HCT116 (cell line): ENCODE results near the gene ARNT2. TPM values are rescaled to one million over a fixed set of nuclear protein-coding genes. Genes with fewer than 3 reads are reported as not detected.

ENCODE experiments used
- ATAC-seq: fragments of 200-7000 bp; cut with Tn5 transposase; 2 replicates; pipeline ENCODE4 v1.9.1; 2020; ENCODE audit warnings: mild to moderate bottlenecking, moderate library complexity
- BruUV-seq: library from RNA; stranded (reverse); fragments of 400-500 nt; replicated peaks from 2 replicates; lab custom pipeline; 2021; lab: Mats Ljungman, UMichigan
- CTCF ChIA-PET: fragments of 300-600 bp; sonication (Branson Sonifier 250); formaldehyde crosslinking; loops from one replicate; lab custom pipeline; 2021; ENCODE audit warnings: antibody characterized with exemption; lab: Charles Lee
- POLR2A ChIA-PET: fragments of 300-600, 350-600 bp; sonication (Branson Sonifier 250); formaldehyde crosslinking; loops from one replicate; lab custom pipeline; 2021; ENCODE audit warnings: antibody characterized with exemption; lab: Charles Lee
- RAD21 ChIA-PET, 2 experiments: fragments of 300-600 bp; sonication (Branson Sonifier 250); formaldehyde crosslinking; loops; one replicate each; lab custom pipeline; 2023; ENCODE audit warnings: low total read pairs in 2 of 2; ENCODE audit not compliant: uncharacterized antibody in 2 of 2, unreplicated experiment in 2 of 2, low non-redundant PET in 1 of 2; lab: Charles Lee
- DNase-seq: peaks from one replicate; pipeline ENCODE4 v3.0.0-alpha.2; 2010; ENCODE audit warnings: low read depth, low spot score
- H2AFZ ChIP-seq: fragments of 200-600 bp; shearing (Covaris generic), sonication (generic); 2 replicates; pipeline ENCODE4 v1.6.1; 2017; ENCODE audit warnings: low read depth, mixed run types, mixed read lengths, antibody characterized with exemption, low read length; ENCODE audit not compliant: poor library complexity, severe bottlenecking
- H3K27ac ChIP-seq: 2 replicates; pipeline ENCODE4 v1.5.1; 2012; ENCODE audit warnings: low read depth, low read length
- H3K27me3 ChIP-seq: fragments of 200-600 bp; sonication (generic); 2 replicates; pipeline ENCODE4 v1.6.1; 2016; ENCODE audit warnings: mixed run types, low read length, mixed read lengths; ENCODE audit not compliant: insufficient read depth
- H3K36me3 ChIP-seq, 2 experiments: fragments of 200-500 bp in 1 of 2; fragments of 200-600 bp in 1 of 2; sonication (Bioruptor generic) in 1 of 2; sonication (generic) in 1 of 2; 2 replicates each; pipeline versions ENCODE4 v1.5.1 to v1.6.1; 2014 to 2016; ENCODE audit warnings: low read length in 2 of 2, inconsistent platforms in 1 of 2, mixed read lengths in 1 of 2, mixed run types in 1 of 2; ENCODE audit not compliant: insufficient read depth in 2 of 2, control insufficient read depth in 1 of 2
- H3K4me1 ChIP-seq, 2 experiments: fragments of 200-600 bp in 1 of 2; sonication (generic) in 1 of 2; 2 replicates each; pipeline versions ENCODE4 v1.5.1 to v1.6.1; 2012 to 2017; ENCODE audit warnings: low read length in 2 of 2, inconsistent platforms in 1 of 2, mild to moderate bottlenecking in 1 of 2, mixed read lengths in 1 of 2, mixed run types in 1 of 2, moderate library complexity in 1 of 2; ENCODE audit not compliant: insufficient read depth in 2 of 2, control insufficient read depth in 1 of 2
- H3K4me2 ChIP-seq: fragments of 200-600 bp; sonication (generic); 2 replicates; pipeline ENCODE4 v1.6.1; 2017; ENCODE audit warnings: mixed run types, low read length, mixed read lengths
- H3K4me3 ChIP-seq, 2 experiments: fragments of 200-600 bp in 1 of 2; sonication (generic) in 1 of 2; replicated peaks in 1 of 2; 2 replicates each; pipeline ENCODE4 v1.5.1; 2011 to 2016; ENCODE audit warnings: low read length in 2 of 2, control low read depth in 1 of 2, low read depth in 1 of 2, mild to moderate bottlenecking in 1 of 2, mixed read lengths in 1 of 2, mixed run types in 1 of 2
- H3K79me2 ChIP-seq: fragments of 200-600 bp; sonication (generic); 2 replicates; pipeline ENCODE4 v1.6.1; 2017; ENCODE audit warnings: mild to moderate bottlenecking, mixed run types, low read length, moderate library complexity, mixed read lengths; ENCODE audit not compliant: insufficient read depth
- H3K9ac ChIP-seq: fragments of 200-600 bp; sonication (generic); 2 replicates; pipeline ENCODE4 v1.6.1; 2016; ENCODE audit warnings: low read length, mixed read lengths
- H3K9me2 ChIP-seq: fragments of 200-600 bp; sonication (generic), shearing (Covaris generic); 2 replicates; pipeline ENCODE4 v1.6.1; 2017; ENCODE audit warnings: mixed run types, mild to moderate bottlenecking, moderate library complexity; ENCODE audit not compliant: insufficient read depth
- H3K9me3 ChIP-seq, 2 experiments: fragments of 200-500 bp in 1 of 2; fragments of 200-600 bp in 1 of 2; sonication (Bioruptor generic) in 1 of 2; sonication (generic) in 1 of 2; 2 replicates each; pipeline ENCODE4 v1.6.1; 2014 to 2017; ENCODE audit warnings: low read length in 2 of 2, mixed read lengths in 2 of 2, inconsistent platforms in 1 of 2, low read depth in 1 of 2, mild to moderate bottlenecking in 1 of 2, mixed run types in 1 of 2, moderate library complexity in 1 of 2; ENCODE audit not compliant: control insufficient read depth in 1 of 2, insufficient read depth in 1 of 2
- H4K20me1 ChIP-seq: fragments of 200-600 bp; sonication (generic), shearing (Covaris generic); 2 replicates; pipeline ENCODE4 v1.6.1; 2017; ENCODE audit warnings: mixed run types, mild to moderate bottlenecking, moderate library complexity; ENCODE audit not compliant: insufficient read depth
- ATF3 ChIP-seq: IDR thresholded peaks from 2 replicates; pipeline ENCODE4 v1.6.1; 2012
- CTCF ChIP-seq, 3 experiments: fragments of 200-600 bp in 1 of 3; sonication (generic) in 1 of 3; IDR thresholded peaks in 2 of 3; conservative IDR thresholded peaks in 1 of 3; 2 replicates each; pipeline ENCODE4 v1.5.1; 2012 to 2017; ENCODE audit warnings: low read depth in 2 of 3, low read length in 2 of 3, antibody characterized with exemption in 1 of 3, borderline replicate concordance in 1 of 3, control low read depth in 1 of 3, mild to moderate bottlenecking in 1 of 3, mixed read lengths in 1 of 3, mixed run types in 1 of 3, moderate library complexity in 1 of 3; ENCODE audit not compliant: insufficient read depth in 1 of 3
- EGR1 ChIP-seq: IDR thresholded peaks from 2 replicates; pipeline ENCODE4 v1.6.1; 2012; ENCODE audit warnings: low read depth
- ELF1 ChIP-seq: IDR thresholded peaks from 2 replicates; pipeline ENCODE4 v1.6.1; 2012; ENCODE audit warnings: low read depth, borderline replicate concordance
- EZH2 ChIP-seq: fragments of 200-600 bp; sonication (generic); IDR thresholded peaks from 2 replicates; pipeline ENCODE4 v1.6.1; 2017; ENCODE audit warnings: antibody characterized with exemption, mixed run types
- EZH2phosphoT487 ChIP-seq: fragments of 200-600 bp; IDR thresholded peaks from 2 replicates; pipeline ENCODE4 v1.6.1; 2018; ENCODE audit warnings: antibody characterized with exemption, borderline replicate concordance
- JUND ChIP-seq: IDR thresholded peaks from 2 replicates; pipeline ENCODE4 v1.6.1; 2012
- MAX ChIP-seq: IDR thresholded peaks from 2 replicates; pipeline ENCODE4 v1.6.1; 2012
- POLR2A ChIP-seq: IDR thresholded peaks from 2 replicates; pipeline ENCODE4 v1.7.0; 2011; ENCODE audit warnings: borderline replicate concordance; ENCODE audit not compliant: insufficient read depth, insufficient read length; ENCODE audit errors: extremely low read depth
- POLR2AphosphoS5 ChIP-seq: IDR thresholded peaks from 2 replicates; pipeline ENCODE4 v1.6.1; 2011; ENCODE audit warnings: mild to moderate bottlenecking, low read depth, low read length, moderate library complexity
- REST ChIP-seq: IDR thresholded peaks from 2 replicates; pipeline ENCODE4 v1.6.1; 2012; ENCODE audit warnings: low read depth
- SIN3A ChIP-seq: IDR thresholded peaks from 2 replicates; pipeline ENCODE4 v1.6.1; 2012; ENCODE audit warnings: low read depth
- SP1 ChIP-seq: IDR thresholded peaks from 2 replicates; pipeline ENCODE4 v1.6.1; 2012; ENCODE audit warnings: low read depth
- ZFX ChIP-seq: fragments of 450-650 bp; IDR thresholded peaks from 2 replicates; pipeline ENCODE4 v1.6.1; 2017
- ZNF274 ChIP-seq: fragments of 200-500 bp; sonication (Bioruptor generic); IDR thresholded peaks from 2 replicates; pipeline ENCODE4 v1.6.1; 2014; ENCODE audit warnings: mild to moderate bottlenecking, low read depth, low read length, inconsistent platforms
- intact Hi-C: fragments of 100-400 bp; cut with micrococcal nuclease; formaldehyde crosslinking; loops from 2 replicates; pipeline ENCODE4 v1.10.0; 2022
- total RNA-seq: library from RNA; stranded (reverse); gene quantifications from one replicate; pipeline ENCODE4 v1.2.1, GENCODE V29; 2021; ENCODE audit not compliant: unreplicated experiment

ARNT2 gene
- total RNA-seq, 1 experiment from 2014 or later, result 3.0 TPM

- no TSS peak for BruUV-seq
- POLR2A ChIA-PET, result no interaction called here
These were observed 197.1 kb downstream of the ARNT2 start for GRCh38 chr15:80601256-80601655.

More at GRCh38 chr15:80601256-80601655, 197.1 kb downstream of the ARNT2 start:
- TF ChIP-seq ZNF274, result no peak
- no peak for TF ChIP-seq POLR2AphosphoS5
- no peak for TF ChIP-seq POLR2A
- TF ChIP-seq JUND, result no peak
- TF ChIP-seq EZH2, result no peak
- TF ChIP-seq ZFX, result no peak
- no peak for TF ChIP-seq EZH2phosphoT487
- TF ChIP-seq MAX, result no peak
- no peak for TF ChIP-seq REST
- TF ChIP-seq SIN3A, result no peak
- no peak for TF ChIP-seq ATF3
- TF ChIP-seq EGR1, result no peak
- no peak for TF ChIP-seq CTCF (IDR thresholded peaks at IDR 0.05 in 2 of 3, conservative IDR thresholded peaks at IDR 0.05 in 1 of 3; ENCODE audit: borderline replicate concordance in 1 of 3, insufficient read depth in 1 of 3, low read depth in 2 of 3, low read length in 2 of 3)
- no peak for TF ChIP-seq SP1
- no peak for TF ChIP-seq ELF1
- TF ChIP-seq, all 23 proteins: peak for 0
- Histone ChIP-seq H3K27me3 (no peaks in the 10 kb centered on the region), H3K27ac (no peak overlapping the region), H2AFZ (no peak overlapping the region), H3K9me3 (no peaks in the 10 kb centered on the region), H3K79me2 (no peaks in the 10 kb centered on the region), H3K4me1 (peaks cover 3 to 12% of the 10 kb centered on the region in 2 experiments; a peak in 3 of 4 replicates), H3K9me2 (no peaks in the 10 kb centered on the region), H3K4me2 (no peak overlapping the region), H3K4me3 (no peak overlapping the region), H4K20me1 (no peaks in the 10 kb centered on the region), H3K36me3 (no peaks in the 10 kb centered on the region), H3K9ac (no peak overlapping the region)
- no peak for DNase-seq
- ChIA-PET RAD21 (no interaction called here), CTCF (no interaction called here)
- ATAC-seq, result no peak
- intact Hi-C loops, result no loop called here
